ENCODE measurements around the gene LCP1.
A peak's percentile ranks its signal among the peaks of the same experiment; 100 is the strongest.

DNA sequence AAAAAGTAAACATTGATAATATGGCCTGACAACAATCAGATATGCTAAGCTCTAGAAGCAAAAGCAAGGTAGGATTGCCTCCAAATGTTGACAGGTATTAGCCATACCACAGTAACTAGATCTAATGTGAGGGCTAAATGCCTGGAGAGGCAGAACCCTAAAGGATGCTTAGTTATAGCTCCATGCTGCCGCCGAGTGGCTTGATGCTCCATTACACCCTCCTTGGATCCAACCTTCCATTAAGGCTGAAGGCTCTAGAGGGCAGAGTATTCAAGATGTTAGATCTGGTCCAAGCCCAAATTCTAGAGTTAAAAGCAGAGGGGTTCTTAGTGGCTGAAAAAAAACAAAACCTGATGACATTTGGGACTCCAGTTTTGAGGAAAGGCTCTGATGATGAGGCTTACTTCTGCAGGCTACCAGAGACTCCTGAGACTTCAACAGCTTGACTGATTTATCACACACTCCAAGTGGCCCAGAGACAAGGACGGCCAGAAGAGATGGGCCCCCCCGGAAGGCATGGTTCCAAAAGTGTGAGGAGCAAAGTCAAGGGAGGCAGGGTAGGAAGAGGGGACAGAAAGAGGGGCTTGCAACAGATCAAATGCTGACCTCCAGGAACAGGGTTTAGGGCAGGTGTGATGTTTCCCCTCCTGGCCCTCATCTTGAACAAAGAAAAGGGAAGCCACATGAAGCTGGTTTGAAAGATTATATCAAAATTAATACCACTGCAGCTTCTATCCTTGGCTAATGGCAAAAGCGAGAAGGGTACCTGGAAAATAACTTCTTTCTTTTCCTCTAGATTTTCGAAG is 55.2 kb downstream of the LCP1 start:
- TF ChIP-seq, protein P1, sequence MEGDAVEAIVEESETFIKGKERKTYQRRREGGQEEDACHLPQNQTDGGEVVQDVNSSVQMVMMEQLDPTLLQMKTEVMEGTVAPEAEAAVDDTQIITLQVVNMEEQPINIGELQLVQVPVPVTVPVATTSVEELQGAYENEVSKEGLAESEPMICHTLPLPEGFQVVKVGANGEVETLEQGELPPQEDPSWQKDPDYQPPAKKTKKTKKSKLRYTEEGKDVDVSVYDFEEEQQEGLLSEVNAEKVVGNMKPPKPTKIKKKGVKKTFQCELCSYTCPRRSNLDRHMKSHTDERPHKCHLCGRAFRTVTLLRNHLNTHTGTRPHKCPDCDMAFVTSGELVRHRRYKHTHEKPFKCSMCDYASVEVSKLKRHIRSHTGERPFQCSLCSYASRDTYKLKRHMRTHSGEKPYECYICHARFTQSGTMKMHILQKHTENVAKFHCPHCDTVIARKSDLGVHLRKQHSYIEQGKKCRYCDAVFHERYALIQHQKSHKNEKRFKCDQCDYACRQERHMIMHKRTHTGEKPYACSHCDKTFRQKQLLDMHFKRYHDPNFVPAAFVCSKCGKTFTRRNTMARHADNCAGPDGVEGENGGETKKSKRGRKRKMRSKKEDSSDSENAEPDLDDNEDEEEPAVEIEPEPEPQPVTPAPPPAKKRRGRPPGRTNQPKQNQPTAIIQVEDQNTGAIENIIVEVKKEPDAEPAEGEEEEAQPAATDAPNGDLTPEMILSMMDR (IDR thresholded peaks at IDR 0.05): peak in 3 of 4 experiments; percentile 44 to 80 (median 74)
- no peak for TF ChIP-seq POLR2A (IDR thresholded peaks at IDR 0.05)

All from prostate gland (tissue), 2 donors.